Neuronal stem cell (in vitro differentiated cells): ENCODE results near the gene MYO16.

ENCODE experiments used
- DNase-seq: peaks from one replicate; pipeline ENCODE4 v3.0.0-alpha.2; 2013; ENCODE audit warnings: low spot score
- H2AFZ ChIP-seq: one replicate; pipeline ENCODE4 v1.6.1; 2013; ENCODE audit warnings: mild to moderate bottlenecking, low read length, inconsistent platforms
- H2AK5ac ChIP-seq: 2 replicates; pipeline ENCODE4 v1.6.1; 2013; ENCODE audit warnings: low read depth, mild to moderate bottlenecking, inconsistent platforms, low read length, moderate library complexity, mixed read lengths
- H2BK120ac ChIP-seq: 2 replicates; pipeline ENCODE4 v1.6.1; 2013; ENCODE audit warnings: low read depth, mild to moderate bottlenecking, inconsistent platforms, low read length, moderate library complexity, mixed read lengths
- H2BK12ac ChIP-seq: one replicate; pipeline ENCODE4 v1.6.1; 2013; ENCODE audit warnings: low read length, inconsistent platforms
- H2BK15ac ChIP-seq: 2 replicates; pipeline ENCODE4 v1.6.1; 2013; ENCODE audit warnings: mild to moderate bottlenecking, low read length, inconsistent platforms, mixed read lengths
- H2BK5ac ChIP-seq: one replicate; pipeline ENCODE4 v1.6.1; 2013; ENCODE audit warnings: inconsistent platforms, mild to moderate bottlenecking, low read length, moderate library complexity
- H3K14ac ChIP-seq: one replicate; pipeline ENCODE4 v1.6.1; 2013; ENCODE audit warnings: low read length, inconsistent platforms
- H3K18ac ChIP-seq: 2 replicates; pipeline ENCODE4 v1.6.1; 2013; ENCODE audit warnings: low read length, inconsistent platforms
- H3K23ac ChIP-seq: 2 replicates; pipeline ENCODE4 v1.6.1; 2013; ENCODE audit warnings: low read depth, mild to moderate bottlenecking, mixed read lengths, low read length, inconsistent platforms; ENCODE audit not compliant: poor library complexity
- H3K27ac ChIP-seq: replicated peaks from 3 replicates; pipeline ENCODE4 v1.5.1; 2013; ENCODE audit warnings: low read length, inconsistent platforms
- H3K27me3 ChIP-seq, 3 experiments: 2 replicates each; pipeline ENCODE4 v1.6.1; 2013; ENCODE audit warnings: low read length in 3 of 3, mild to moderate bottlenecking in 2 of 3, inconsistent platforms in 1 of 3, low read depth in 1 of 3, mixed read lengths in 1 of 3, moderate library complexity in 1 of 3; ENCODE audit not compliant: control insufficient read depth in 3 of 3, insufficient read depth in 3 of 3
- H3K36me3 ChIP-seq, 2 donors: replicated peaks in 1 of 2; 2 replicates each; pipeline ENCODE4 v1.6.1; 2013; ENCODE audit warnings: low read length in 2 of 2; ENCODE audit not compliant: control insufficient read depth in 2 of 2, insufficient read depth in 2 of 2
- H3K4ac ChIP-seq: 2 replicates; pipeline ENCODE4 v1.6.1; 2013; ENCODE audit warnings: inconsistent platforms, mild to moderate bottlenecking, low read length, moderate library complexity
- H3K4me1 ChIP-seq, 2 donors: 1 replicate in 1 of 2; 2 replicates in 1 of 2; pipeline ENCODE4 v1.6.1; 2013; ENCODE audit warnings: low read length in 2 of 2, low read depth in 1 of 2; ENCODE audit not compliant: control insufficient read depth in 2 of 2, insufficient read depth in 1 of 2
- H3K4me2 ChIP-seq: one replicate; pipeline ENCODE4 v1.6.1; 2013; ENCODE audit warnings: mild to moderate bottlenecking, low read length, inconsistent platforms; ENCODE audit not compliant: insufficient read depth, poor library complexity, severe bottlenecking
- H3K4me3 ChIP-seq, 2 donors: 2 replicates each; pipeline ENCODE4 v1.5.1; 2013; ENCODE audit warnings: low read length in 2 of 2, mild to moderate bottlenecking in 2 of 2, inconsistent platforms in 1 of 2, moderate library complexity in 1 of 2
- H3K79me1 ChIP-seq: one replicate; pipeline ENCODE4 v1.6.1; 2013; ENCODE audit warnings: low read depth, mild to moderate bottlenecking, inconsistent platforms, low read length, moderate library complexity
- H3K9ac ChIP-seq: one replicate; pipeline ENCODE4 v1.6.1; 2013; ENCODE audit warnings: mild to moderate bottlenecking, low read depth, low read length, inconsistent platforms; ENCODE audit not compliant: poor library complexity
- H3K9me3 ChIP-seq, 2 donors: replicated peaks in 1 of 2; 2 replicates each; pipeline versions ENCODE3 to v1.6.1; 2013; ENCODE audit warnings: low read length in 2 of 2, mild to moderate bottlenecking in 2 of 2, inconsistent platforms in 1 of 2, low read depth in 1 of 2, mixed read lengths in 1 of 2, moderate library complexity in 1 of 2; ENCODE audit not compliant: control insufficient read depth in 2 of 2, insufficient read depth in 1 of 2
- H4K8ac ChIP-seq: one replicate; pipeline ENCODE4 v1.6.1; 2013; ENCODE audit warnings: low read depth, mild to moderate bottlenecking, inconsistent platforms, low read length, moderate library complexity
- H4K91ac ChIP-seq: one replicate; pipeline ENCODE4 v1.6.1; 2013; ENCODE audit warnings: low read length, low read depth, mild to moderate bottlenecking, inconsistent platforms; ENCODE audit not compliant: poor library complexity
- WGBS, 2 donors: extraction: QIAGEN DNeasy Blood & Tissue Kit; methylation state at CpG; one replicate each; pipeline ENCODE4 v1.1.7; 2013; ENCODE audit warnings: missing lambda C conversion rate in 2 of 2, mixed read lengths in 1 of 2; ENCODE audit not compliant: insufficient read length in 2 of 2, insufficient replicate concordance in 1 of 2; ENCODE audit errors: extremely low coverage in 2 of 2; 5-methylcytosine and 5-hydroxymethylcytosine counted together

MYO16 gene

DNA sequence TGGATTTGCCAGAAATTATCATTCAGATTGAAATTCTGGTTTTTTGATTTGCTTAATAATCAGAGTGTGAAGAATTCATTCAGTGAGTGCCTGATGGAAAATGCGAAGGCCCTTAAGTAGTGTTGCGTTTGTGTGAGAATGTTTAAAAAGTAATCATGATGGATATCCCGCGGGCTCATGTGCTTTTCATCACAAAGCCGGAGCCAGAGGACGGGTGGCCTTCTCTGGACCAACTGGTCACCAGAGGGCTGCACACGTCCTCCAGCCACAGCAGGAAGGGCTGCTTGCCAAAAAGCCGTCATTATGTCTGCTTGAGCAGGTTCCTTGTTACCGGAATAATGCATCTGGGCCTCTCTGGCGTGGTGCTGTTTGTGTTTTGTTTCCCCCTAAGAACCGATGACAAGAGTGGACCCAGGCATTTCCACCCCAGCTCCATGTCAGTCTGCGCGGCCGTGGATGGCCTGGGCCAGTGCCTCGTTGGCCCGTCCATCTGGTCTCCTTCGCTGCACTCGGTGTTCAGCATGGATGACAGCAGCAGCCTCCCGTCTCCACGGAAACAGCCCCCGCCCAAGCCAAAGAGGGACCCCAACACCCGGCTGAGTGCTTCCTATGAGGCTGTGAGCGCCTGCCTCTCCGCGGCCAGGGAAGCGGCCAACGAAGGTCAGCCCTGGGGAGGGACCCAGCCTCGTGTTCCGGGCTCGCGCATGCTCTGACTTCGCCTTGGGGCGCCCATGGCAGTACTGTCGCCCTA is 497.7 kb downstream of the MYO16 start:
- no peak overlapping the region for H3K9ac ChIP-seq
- no peak overlapping the region for H2AFZ ChIP-seq
- H3K4me1 ChIP-seq = peaks cover 11 to 12% of the 10 kb centered on the region in 2 donors
- peak overlapping the region; percentile 3 for H3K23ac ChIP-seq
- DNase-seq = peak; percentile 17
- no CpG with 5 or more reads among the region's 34 CpGs for WGBS, 2 donors
- H2AK5ac ChIP-seq = peak overlapping the region; percentile 25
- H2BK12ac ChIP-seq = peak overlapping the region; percentile 7
- no peaks in the 10 kb centered on the region for H3K79me1 ChIP-seq
- H3K18ac ChIP-seq = peak overlapping the region; percentile 82
- H3K4me3 ChIP-seq = no peak overlapping the region
- no peak overlapping the region for H3K14ac ChIP-seq
- no peak overlapping the region for H4K8ac ChIP-seq
- no peaks in the 10 kb centered on the region for H3K27me3 ChIP-seq
- H3K27ac ChIP-seq = peak overlapping the region; percentile 9
- no peaks in the 10 kb centered on the region for H3K9me3 ChIP-seq
- no peaks in the 10 kb centered on the region for H3K36me3 ChIP-seq
- no peak overlapping the region for H2BK5ac ChIP-seq
- H3K4me2 ChIP-seq = no peak overlapping the region
- H2BK120ac ChIP-seq = no peak overlapping the region
- no peak overlapping the region for H3K4ac ChIP-seq
- H4K91ac ChIP-seq = no peak overlapping the region
- H2BK15ac ChIP-seq = peak overlapping the region; percentile 4

DNA sequence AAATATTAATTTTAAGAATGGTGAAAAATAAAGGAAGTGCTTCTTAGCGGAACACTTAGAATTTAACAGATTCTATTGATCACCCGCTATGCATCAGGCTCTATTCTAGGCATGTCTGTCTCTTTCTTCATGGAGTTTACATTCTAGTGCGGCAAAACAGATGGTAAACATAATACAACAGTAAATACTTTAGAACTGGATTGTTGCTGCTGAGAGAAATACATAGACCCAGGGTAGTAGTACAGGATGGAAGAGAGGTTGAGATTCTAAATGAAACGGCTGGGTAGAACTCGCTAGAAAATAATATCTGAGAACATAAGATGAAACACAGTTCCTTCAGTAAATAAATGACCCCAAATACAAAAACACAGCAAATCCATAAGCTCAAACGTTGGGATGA is 498.7 kb downstream of the MYO16 start:
- no peak overlapping the region for H4K8ac ChIP-seq
- H3K27ac ChIP-seq = no peak overlapping the region
- no peak overlapping the region for H2AK5ac ChIP-seq
- H3K18ac ChIP-seq = no peak overlapping the region
- no peak overlapping the region for H2BK12ac ChIP-seq
- DNase-seq = no peak
- no CpG with 5 or more reads among the region's 6 CpGs for WGBS, 2 donors
- H3K9me3 ChIP-seq = no peaks in the 10 kb centered on the region
- peaks cover 11 to 12% of the 10 kb centered on the region in 2 donors for H3K4me1 ChIP-seq
- no peak overlapping the region for H2BK5ac ChIP-seq
- no peaks in the 10 kb centered on the region for H3K36me3 ChIP-seq
- H3K4ac ChIP-seq = no peak overlapping the region
- H3K9ac ChIP-seq = no peak overlapping the region
- H3K23ac ChIP-seq = no peak overlapping the region
- no peak overlapping the region for H2BK120ac ChIP-seq
- no peak overlapping the region for H4K91ac ChIP-seq
- H3K27me3 ChIP-seq = no peaks in the 10 kb centered on the region
- no peak overlapping the region for H3K4me3 ChIP-seq
- no peak overlapping the region for H3K14ac ChIP-seq
- H3K79me1 ChIP-seq = no peaks in the 10 kb centered on the region
- no peak overlapping the region for H3K4me2 ChIP-seq
- H2AFZ ChIP-seq = no peak overlapping the region
- H2BK15ac ChIP-seq = no peak overlapping the region

DNA sequence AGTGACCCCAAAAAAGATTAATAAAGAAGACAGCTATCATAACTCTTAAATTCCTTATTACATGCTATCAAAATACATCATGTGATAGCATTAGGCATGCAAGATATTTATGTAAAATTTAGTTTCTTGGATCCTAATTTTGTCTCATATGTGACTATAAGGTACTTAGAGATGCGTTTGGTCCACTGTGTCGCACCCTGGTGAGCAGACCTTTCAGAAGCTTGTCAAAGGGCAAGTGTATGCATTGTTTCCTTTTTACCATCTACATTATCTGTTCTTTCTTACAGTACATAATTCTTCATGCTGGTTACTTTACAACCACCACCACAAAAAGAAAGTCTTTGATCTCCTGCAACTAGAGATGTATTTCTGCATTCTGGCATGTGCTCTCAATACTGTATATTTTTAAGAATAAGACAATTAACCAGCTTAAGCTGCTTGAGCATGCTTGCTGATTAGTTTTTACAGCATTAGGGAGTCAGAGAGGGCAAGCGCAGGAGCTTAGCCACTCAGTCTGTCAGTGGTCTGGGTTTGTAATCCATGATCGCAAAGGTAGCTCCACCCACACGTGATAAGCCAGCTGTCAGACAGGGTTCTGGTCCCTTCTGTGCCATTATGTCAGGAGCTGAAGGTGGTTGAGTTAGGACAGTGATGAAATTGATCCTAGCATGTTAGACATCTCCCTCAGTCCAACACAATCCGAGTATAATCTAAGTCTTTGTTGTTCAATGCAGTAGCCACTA is 500.9 kb downstream of the MYO16 start:
- no peak overlapping the region for H2BK12ac ChIP-seq
- no CpG with 5 or more reads among the region's 6 CpGs for WGBS, 2 donors
- H2BK15ac ChIP-seq = no peak overlapping the region
- no peaks in the 10 kb centered on the region for H3K36me3 ChIP-seq
- H2AK5ac ChIP-seq = no peak overlapping the region
- H3K27ac ChIP-seq = no peak overlapping the region
- no peak overlapping the region for H2BK5ac ChIP-seq
- H3K27me3 ChIP-seq = no peaks in the 10 kb centered on the region
- no peak overlapping the region for H3K9ac ChIP-seq
- H3K4me3 ChIP-seq = no peak overlapping the region
- no peak overlapping the region for H4K91ac ChIP-seq
- H3K4me2 ChIP-seq = no peak overlapping the region
- H3K4ac ChIP-seq = no peak overlapping the region
- H2AFZ ChIP-seq = no peak overlapping the region
- no peak overlapping the region for H3K18ac ChIP-seq
- H2BK120ac ChIP-seq = no peak overlapping the region
- no peak overlapping the region for H3K23ac ChIP-seq
- H3K4me1 ChIP-seq = peaks cover 9 to 12% of the 10 kb centered on the region in 2 donors
- no peak overlapping the region for H4K8ac ChIP-seq
- no peak overlapping the region for H3K14ac ChIP-seq
- no peaks in the 10 kb centered on the region for H3K9me3 ChIP-seq
- no peaks in the 10 kb centered on the region for H3K79me1 ChIP-seq
- DNase-seq = no peak

DNA sequence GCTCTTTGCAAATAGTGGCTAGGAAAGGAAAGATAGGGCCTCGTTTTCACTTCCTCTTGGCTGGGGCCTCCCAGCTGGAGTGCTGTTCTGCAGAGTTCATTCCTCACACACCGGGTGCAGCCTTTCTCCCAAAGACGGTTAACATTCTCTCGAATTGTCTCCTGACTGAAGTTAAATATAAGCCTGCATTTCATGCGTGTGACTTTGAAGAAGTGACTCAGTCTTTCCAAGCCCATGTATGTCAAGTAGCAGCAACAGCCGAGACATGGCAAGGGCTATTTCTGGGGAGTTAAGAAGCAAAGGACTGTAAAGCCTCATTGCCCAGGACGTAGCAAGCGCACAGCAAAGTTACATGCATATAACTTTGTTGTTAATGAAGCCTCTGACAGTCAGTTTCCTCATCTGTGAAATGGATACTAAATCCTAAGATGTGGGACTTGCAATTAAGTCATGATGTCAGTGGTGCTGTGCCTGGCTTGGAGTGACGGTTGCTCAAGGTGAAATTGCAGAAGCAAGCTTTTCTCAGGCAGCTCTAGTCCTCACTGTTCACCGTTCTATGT is 502.4 kb downstream of the MYO16 start:
- Histone ChIP-seq H3K4me1 (peaks cover 9 to 12% of the 10 kb centered on the region in 2 donors), H3K27me3 (no peaks in the 10 kb centered on the region), H2AK5ac (no peak overlapping the region), H3K9ac (no peak overlapping the region), H3K4ac (no peak overlapping the region), H2AFZ (peak overlapping the region; percentile 36), H3K79me1 (no peaks in the 10 kb centered on the region), H3K4me2 (no peak overlapping the region), H2BK15ac (no peak overlapping the region), H3K18ac (no peak overlapping the region), H3K4me3 (no peak overlapping the region), H4K91ac (no peak overlapping the region), H3K14ac (no peak overlapping the region), H3K23ac (no peak overlapping the region), H4K8ac (no peak overlapping the region), H3K27ac (no peak overlapping the region), H3K9me3 (no peaks in the 10 kb centered on the region), H2BK12ac (no peak overlapping the region), H3K36me3 (no peaks in the 10 kb centered on the region), H2BK120ac (no peak overlapping the region), H2BK5ac (no peak overlapping the region)
- no CpG with 5 or more reads among the region's 10 CpGs for WGBS, 2 donors
- no peak for DNase-seq
